Transverse colon (tissue), 4 donors: Measurements from ENCODE around the gene SPINT3. TPM values are rescaled to one million over a fixed set of nuclear protein-coding genes. Genes with fewer than 3 reads are reported as not detected.

Experiments
- DNase-seq: peaks from one replicate; pipeline ENCODE4 v3.0.0-alpha.2; 2019
- H3K27ac ChIP-seq, 4 donors: fragments of 200-600 bp; sonication (generic); 2 replicates each; pipeline ENCODE4 v1.5.1; 2016 to 2018; ENCODE audit warnings: inconsistent platforms in 4 of 4
- H3K27me3 ChIP-seq: fragments of 200-600 bp; sonication (generic); 2 replicates; pipeline ENCODE4 v1.5.1; 2017; ENCODE audit warnings: inconsistent platforms
- H3K36me3 ChIP-seq, 4 donors: fragments of 200-600 bp; sonication (generic); 2 replicates each; pipeline ENCODE4 v1.5.1; 2017 to 2019; ENCODE audit warnings: inconsistent platforms in 4 of 4
- H3K4me1 ChIP-seq, 4 donors: fragments of 200-600 bp; sonication (generic); 2 replicates each; pipeline ENCODE4 v1.5.1; 2017 to 2020; ENCODE audit warnings: inconsistent platforms in 4 of 4
- H3K4me3 ChIP-seq, 4 donors: fragments of 200-600 bp; sonication (generic); 1 replicate in 1 of 4; 2 replicates in 3 of 4; pipeline versions ENCODE4 v1.5.1 to v1.6.1; 2017 to 2019; ENCODE audit warnings: inconsistent platforms in 4 of 4
- H3K9me3 ChIP-seq, 2 donors: fragments of 200-600 bp; sonication (generic); 2 replicates each; pipeline ENCODE4 v1.5.1; 2017 to 2019; ENCODE audit warnings: inconsistent platforms in 2 of 2
- CTCF ChIP-seq, 5 experiments: fragments of 200-600 bp in 3 of 5; fragments of 450-650 bp in 2 of 5; sonication (generic) in 3 of 5; IDR thresholded peaks; 1 replicate in 2 of 5; 2 replicates in 3 of 5; pipeline ENCODE4 v1.5.1; 2016 to 2017; ENCODE audit warnings: antibody characterized with exemption in 5 of 5, inconsistent platforms in 3 of 5, mild to moderate bottlenecking in 2 of 5, moderate library complexity in 1 of 5
- EP300 ChIP-seq: sonication (generic); formaldehyde crosslinking; IDR thresholded peaks from one replicate; pipeline ENCODE4 v1.6.1; 2017; ENCODE audit warnings: antibody characterized with exemption, low read depth
- POLR2A ChIP-seq: fragments of 450-650 bp; IDR thresholded peaks from one replicate; pipeline ENCODE4 v1.6.1; 2016; ENCODE audit warnings: antibody characterized with exemption, mild to moderate bottlenecking, moderate library complexity
- POLR2AphosphoS5 ChIP-seq, 3 donors: sonication (generic); formaldehyde crosslinking; IDR thresholded peaks; one replicate each; pipeline ENCODE4 v1.6.1; 2016; ENCODE audit warnings: antibody characterized with exemption in 3 of 3
- whole genome bisulfite sequencing, 2 donors: methylation state at CpG; one replicate each; pipeline ENCODE4 v1.1.5; 2018; ENCODE audit warnings: low coverage in 1 of 2; 5-methylcytosine and 5-hydroxymethylcytosine counted together
- in situ Hi-C, 4 donors: fragments of 200-750 bp; cut with MboI; loops; one replicate each; pipeline versions ENCODE4 v1.15.0 to v1.15.1; 2017; ENCODE audit warnings: low sequenced_read_pairs in 3 of 4, low pct_ligation_motif_present in 1 of 4, low pct_unique_long_range_greater_than_20kb in 1 of 4
- intact Hi-C: fragments of 100-400 bp; cut with DNase I; formaldehyde crosslinking; loops from one replicate; pipeline ENCODE4 v1.15.1; 2023; ENCODE audit warnings: low total_unique reads
- total RNA-seq, 4 donors: library from RNA; depleted of rRNA; stranded (reverse); fragments of >200 nt; gene quantifications; one replicate each; pipeline ENCODE4 v1.1.0, GENCODE V29; 2016

The SPINT3 gene
- total RNA-seq, 4 donors from 2014 or later = not detected

GRCh38 chr20:45523821-45524220, 8.4 kb upstream of the SPINT3 start:
- intact Hi-C loops = no loop called here
- Histone ChIP-seq H3K36me3 (no peaks in the 10 kb centered on the region), H3K4me3 (no peak overlapping the region), H3K9me3 (no peaks in the 10 kb centered on the region), H3K4me1 (no peaks in the 10 kb centered on the region), H3K27ac (no peak overlapping the region), H3K27me3 (peaks cover 5% of the 10 kb centered on the region)
- in situ Hi-C loops = no loop called here
- 82 to 83% methylated on average over 1 of the region's 1 CpG for WGBS, 2 donors
- no peak for TF ChIP-seq EP300
- no peak for TF ChIP-seq CTCF (IDR thresholded peaks at IDR 0.05)
- TF ChIP-seq POLR2A = no peak
- no peak for TF ChIP-seq POLR2AphosphoS5 (IDR thresholded peaks at IDR 0.05)
- DNase-seq = no peak

- Histone ChIP-seq H3K4me3 (no peak overlapping the region), H3K27ac (no peak overlapping the region), H3K4me1 (no peaks in the 10 kb centered on the region), H3K36me3 (no peaks in the 10 kb centered on the region), H3K27me3 (no peaks in the 10 kb centered on the region), H3K9me3 (no peaks in the 10 kb centered on the region)
- 20 to 51% methylated on average over 1 to 2 of the region's 2 CpGs for WGBS, 2 donors
- TF ChIP-seq EP300 = no peak
- no peak for TF ChIP-seq POLR2A
- TF ChIP-seq POLR2AphosphoS5 (IDR thresholded peaks at IDR 0.05) = no peak
- TF ChIP-seq CTCF (IDR thresholded peaks at IDR 0.05) = no peak
- DNase-seq = no peak
- in situ Hi-C loops = no loop called here
- intact Hi-C loops = no loop called here
Measured at GRCh38 chr20:45518282-45518681, 2.9 kb upstream of the SPINT3 start.

- intact Hi-C loops = no loop called here
- no peak for TF ChIP-seq POLR2A
- TF ChIP-seq POLR2AphosphoS5 (IDR thresholded peaks at IDR 0.05) = no peak
- TF ChIP-seq EP300 = no peak
- TF ChIP-seq CTCF (IDR thresholded peaks at IDR 0.05) = no peak
- in situ Hi-C loops = no loop called here
Measured at GRCh38 chr20:45510242-45510862, 5.1 kb downstream of the SPINT3 start.

GRCh38 chr20:45509091-45509490, 6.3 kb downstream of the SPINT3 start:
- Histone ChIP-seq H3K4me1 (no peaks in the 10 kb centered on the region), H3K36me3 (no peaks in the 10 kb centered on the region), H3K27me3 (no peaks in the 10 kb centered on the region), H3K9me3 (no peaks in the 10 kb centered on the region), H3K27ac (no peak overlapping the region), H3K4me3 (no peak overlapping the region)
- no peak for TF ChIP-seq EP300
- no peak for TF ChIP-seq POLR2AphosphoS5 (IDR thresholded peaks at IDR 0.05)
- TF ChIP-seq CTCF (IDR thresholded peaks at IDR 0.05) = no peak
- TF ChIP-seq POLR2A = no peak
- intact Hi-C loops = no loop called here
- in situ Hi-C loops = no loop called here
- 78 to 81% methylated on average over 4 of the region's 4 CpGs for WGBS, 2 donors
- no peak for DNase-seq

More at GRCh38 chr20:45510242-45510862, 5.1 kb downstream of the SPINT3 start:
- H3K4me1 ChIP-seq = no peaks in the 10 kb centered on the region
- no peaks in the 10 kb centered on the region for H3K27me3 ChIP-seq
- no peak overlapping the region for H3K4me3 ChIP-seq
- no peak for DNase-seq
- H3K9me3 ChIP-seq = no peaks in the 10 kb centered on the region
- no peaks in the 10 kb centered on the region for H3K36me3 ChIP-seq
- H3K27ac ChIP-seq = no peak overlapping the region
- 71 to 75% methylated on average over 5 of the region's 5 CpGs for WGBS, 2 donors
